Liver (tissue), 9 donors: Measurements from ENCODE around the gene STK39. TPM values are rescaled to one million over a fixed set of nuclear protein-coding genes. Genes with fewer than 3 reads are reported as not detected.

Experiments used
- DNase-seq: peaks from one replicate; pipeline ENCODE4 v3.0.0-alpha.2; 2017; ENCODE audit warnings: low spot score
- H3K27ac ChIP-seq, 2 donors: one replicate each; pipeline ENCODE4 v1.7.0; 2013; ENCODE audit warnings: inconsistent platforms in 2 of 2, low read length in 2 of 2, control low read depth in 1 of 2, low read depth in 1 of 2, mild to moderate bottlenecking in 1 of 2
- H3K27me3 ChIP-seq, 4 donors: one replicate each; pipeline versions ENCODE4 v1.6.1 to v1.7.0; 2013; ENCODE audit warnings: low read length in 3 of 4, inconsistent platforms in 1 of 4, mild to moderate bottlenecking in 1 of 4, moderate library complexity in 1 of 4; ENCODE audit not compliant: control insufficient read depth in 4 of 4, insufficient read depth in 4 of 4
- H3K36me3 ChIP-seq, 4 donors: one replicate each; pipeline versions ENCODE4 v1.6.1 to v1.7.0; 2013; ENCODE audit warnings: low read length in 3 of 4, mild to moderate bottlenecking in 3 of 4, low read depth in 1 of 4, moderate library complexity in 1 of 4; ENCODE audit not compliant: control insufficient read depth in 4 of 4, insufficient read depth in 3 of 4
- H3K4me1 ChIP-seq, 4 donors: one replicate each; pipeline versions ENCODE4 v1.6.1 to v1.7.0; 2013; ENCODE audit warnings: low read length in 3 of 4, mild to moderate bottlenecking in 3 of 4, moderate library complexity in 1 of 4; ENCODE audit not compliant: control insufficient read depth in 4 of 4, insufficient read depth in 4 of 4
- H3K4me3 ChIP-seq, 3 donors: one replicate each; pipeline versions ENCODE4 v1.6.1 to v1.7.0; 2013; ENCODE audit warnings: low read length in 3 of 3, control low read depth in 1 of 3, low read depth in 1 of 3, mild to moderate bottlenecking in 1 of 3
- H3K9ac ChIP-seq, 2 donors: one replicate each; pipeline ENCODE4 v1.7.0; 2013; ENCODE audit warnings: low read length in 2 of 2, mild to moderate bottlenecking in 2 of 2, moderate library complexity in 2 of 2, control low read depth in 1 of 2, low read depth in 1 of 2
- H3K9me3 ChIP-seq, 4 donors: one replicate each; pipeline versions ENCODE4 v1.6.1 to v1.7.0; 2013; ENCODE audit warnings: low read length in 3 of 4; ENCODE audit not compliant: control insufficient read depth in 4 of 4
- ATF3 ChIP-seq: IDR thresholded peaks from 2 replicates; pipeline ENCODE4 v1.6.1; 2016; ENCODE audit warnings: antibody characterized with exemption
- EGR1 ChIP-seq, 2 donors: IDR thresholded peaks; 2 replicates each; pipeline ENCODE4 v1.6.1; 2016 to 2018; ENCODE audit warnings: antibody characterized with exemption in 2 of 2, low read depth in 2 of 2
- FOXA2 ChIP-seq: IDR thresholded peaks from 2 replicates; pipeline ENCODE4 v1.6.1; 2016; ENCODE audit warnings: antibody characterized with exemption
- GABPA ChIP-seq, 2 donors: IDR thresholded peaks in 1 of 2; conservative IDR thresholded peaks in 1 of 2; 2 replicates each; pipeline ENCODE4 v1.6.1; 2016; ENCODE audit warnings: antibody characterized with exemption in 2 of 2, mild to moderate bottlenecking in 1 of 2, moderate library complexity in 1 of 2
- HNF4A ChIP-seq, 2 donors: conservative IDR thresholded peaks; 2 replicates each; pipeline ENCODE4 v1.6.1; 2016; ENCODE audit warnings: antibody characterized with exemption in 2 of 2, mild to moderate bottlenecking in 2 of 2
- JUND ChIP-seq, 2 donors: IDR thresholded peaks; 2 replicates each; pipeline ENCODE4 v1.6.1; 2016; ENCODE audit warnings: antibody characterized with exemption in 2 of 2
- MAX ChIP-seq: IDR thresholded peaks from 2 replicates; pipeline ENCODE4 v1.6.1; 2016; ENCODE audit warnings: antibody characterized with exemption
- RAD21 ChIP-seq, 2 donors: IDR thresholded peaks; 2 replicates each; pipeline ENCODE4 v1.6.1; 2016; ENCODE audit warnings: antibody characterized with exemption in 2 of 2, mild to moderate bottlenecking in 2 of 2
- TAF1 ChIP-seq: conservative IDR thresholded peaks from 2 replicates; pipeline ENCODE4 v1.6.1; 2016; ENCODE audit warnings: antibody characterized with exemption, mild to moderate bottlenecking
- WGBS: extraction: QIAGEN DNeasy Blood & Tissue Kit; methylation state at CpG from one replicate; pipeline ENCODE4 v1.1.7; 2013; 5-methylcytosine and 5-hydroxymethylcytosine counted together
- polyA plus RNA-seq, 2 donors: library from polyadenylated mRNA; stranded (reverse) in 1 of 2; unstranded in 1 of 2; fragments of 200-250 nt in 1 of 2; fragments of >200 nt in 1 of 2; fragmentation: Nextera tagmentation in 1 of 2; extraction: Ambion mirVana in 1 of 2; gene quantifications; one replicate each; pipeline versions ENCODE4 v1.2.1 to v1.2.3, GENCODE V29; 2013 to 2015
- total RNA-seq, 2 donors: library from RNA; depleted of rRNA; stranded (reverse); fragments of >200 nt; gene quantifications; one replicate each; pipeline ENCODE4 v1.2.3, GENCODE V29; 2014
- TF ChIP-seq, protein P1 (sequence below): IDR thresholded peaks from 2 replicates; pipeline ENCODE4 v1.6.1; 2016; ENCODE audit warnings: antibody characterized with exemption
- TF ChIP-seq, protein P2 (sequence below): fragments of 150-350 bp; IDR thresholded peaks from 2 replicates; pipeline ENCODE4 v1.5.1; 2017; ENCODE audit warnings: improper control_type of control experiment, low read depth, low read length; ENCODE audit not compliant: missing input control
- donor health status: healthy.
- donor health status: healthy.
- donor health status: healthy.
- donor health status: healthy.
- donor health status: healthy.

Gene STK39
- total and polyA plus RNA-seq, 4 donors, result 0.29 to 1.8 (median 0.73) TPM

DNA sequence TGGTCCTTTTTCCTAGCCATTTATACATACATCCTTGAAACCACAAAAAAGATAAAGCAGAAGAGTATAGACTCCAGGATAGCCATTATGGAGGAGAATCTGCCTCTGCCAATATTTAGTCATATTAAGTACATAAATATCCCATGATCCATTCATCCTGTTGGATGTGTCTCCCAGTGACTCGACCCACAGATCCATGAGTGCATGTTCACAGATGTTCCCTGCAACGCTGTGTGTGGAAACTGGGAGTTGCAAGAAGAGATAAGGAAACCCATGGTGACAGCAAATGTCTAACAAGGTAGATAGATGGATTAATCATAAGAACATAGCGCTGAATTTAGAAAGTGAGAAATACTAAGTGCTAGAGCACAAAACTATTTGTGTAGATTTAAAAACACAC lies 34.5 kb downstream of the STK39 start:
- Histone ChIP-seq H3K9ac (no peak overlapping the region), H3K4me3 (no peak overlapping the region), H3K4me1 (peaks cover 0 to 5% (median 0%) of the 10 kb centered on the region in 4 donors), H3K27ac (no peak overlapping the region), H3K9me3 (no peaks in the 10 kb centered on the region), H3K36me3 (no peaks in the 10 kb centered on the region), H3K27me3 (no peaks in the 10 kb centered on the region)
- TF ChIP-seq EGR1 (IDR thresholded peaks at IDR 0.05; ENCODE audit: low read depth in 2 of 2) (no peak), MAX (no peak)
- TF ChIP-seq, protein P1, sequence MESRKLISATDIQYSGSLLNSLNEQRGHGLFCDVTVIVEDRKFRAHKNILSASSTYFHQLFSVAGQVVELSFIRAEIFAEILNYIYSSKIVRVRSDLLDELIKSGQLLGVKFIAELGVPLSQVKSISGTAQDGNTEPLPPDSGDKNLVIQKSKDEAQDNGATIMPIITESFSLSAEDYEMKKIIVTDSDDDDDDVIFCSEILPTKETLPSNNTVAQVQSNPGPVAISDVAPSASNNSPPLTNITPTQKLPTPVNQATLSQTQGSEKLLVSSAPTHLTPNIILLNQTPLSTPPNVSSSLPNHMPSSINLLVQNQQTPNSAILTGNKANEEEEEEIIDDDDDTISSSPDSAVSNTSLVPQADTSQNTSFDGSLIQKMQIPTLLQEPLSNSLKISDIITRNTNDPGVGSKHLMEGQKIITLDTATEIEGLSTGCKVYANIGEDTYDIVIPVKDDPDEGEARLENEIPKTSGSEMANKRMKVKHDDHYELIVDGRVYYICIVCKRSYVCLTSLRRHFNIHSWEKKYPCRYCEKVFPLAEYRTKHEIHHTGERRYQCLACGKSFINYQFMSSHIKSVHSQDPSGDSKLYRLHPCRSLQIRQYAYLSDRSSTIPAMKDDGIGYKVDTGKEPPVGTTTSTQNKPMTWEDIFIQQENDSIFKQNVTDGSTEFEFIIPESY, result no peak
- DNase-seq, result no peak
- WGBS, result 89% methylated on average over 3 of the region's 3 CpGs

- no peak overlapping the region for H3K9ac ChIP-seq
- no peak for DNase-seq
- TF ChIP-seq MAX, result no peak
- no peak for TF ChIP-seq GABPA (IDR thresholded peaks at IDR 0.05 in 1 of 2, conservative IDR thresholded peaks at IDR 0.05 in 1 of 2)
- H3K27ac ChIP-seq, result no peak overlapping the region
- no peaks in the 10 kb centered on the region for H3K36me3 ChIP-seq
- H3K4me3 ChIP-seq, result no peak overlapping the region
- no peaks in the 10 kb centered on the region for H3K27me3 ChIP-seq
- 48% methylated on average over 4 of the region's 4 CpGs for whole genome bisulfite sequencing
- no peaks in the 10 kb centered on the region for H3K9me3 ChIP-seq
- peaks cover 0 to 5% (median 0%) of the 10 kb centered on the region in 4 donors for H3K4me1 ChIP-seq
These were observed 35.2 kb downstream of the STK39 start for GRCh38 chr2:168212167-168212566.

DNA sequence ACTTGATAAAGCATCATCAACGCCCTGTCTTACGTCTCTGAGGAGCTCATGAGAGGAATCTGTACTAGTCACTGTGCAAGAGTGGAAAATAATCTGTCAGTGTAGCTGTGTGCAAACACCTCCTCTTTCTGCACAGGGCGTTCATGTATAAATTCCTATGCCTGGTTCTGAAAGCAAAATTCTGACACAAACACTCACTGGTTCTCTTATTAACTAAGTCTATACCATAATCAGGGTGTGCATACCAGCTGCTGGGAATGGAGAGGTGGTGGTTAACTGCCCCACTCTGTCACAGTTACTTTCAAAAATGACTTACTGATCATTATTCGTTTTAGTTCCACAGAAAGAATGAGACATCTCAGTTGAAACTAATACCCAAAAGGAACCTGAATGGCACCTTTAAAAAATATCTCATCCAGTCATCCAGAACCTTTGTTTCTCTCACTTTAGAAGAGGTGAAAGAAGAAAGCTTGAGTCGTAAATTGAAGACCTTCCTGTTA lies 35.7 kb downstream of the STK39 start:
- Histone ChIP-seq H3K9me3 (no peaks in the 10 kb centered on the region), H3K4me1 (peaks cover 0 to 5% (median 0%) of the 10 kb centered on the region in 4 donors), H3K27ac (no peak overlapping the region), H3K4me3 (no peak overlapping the region), H3K36me3 (no peaks in the 10 kb centered on the region), H3K27me3 (no peaks in the 10 kb centered on the region), H3K9ac (no peak overlapping the region)
- WGBS, result 68% methylated on average over 5 of the region's 5 CpGs
- DNase-seq, result no peak
- TF ChIP-seq RAD21 (IDR thresholded peaks at IDR 0.05), result no peak
- TF ChIP-seq, protein P2, sequence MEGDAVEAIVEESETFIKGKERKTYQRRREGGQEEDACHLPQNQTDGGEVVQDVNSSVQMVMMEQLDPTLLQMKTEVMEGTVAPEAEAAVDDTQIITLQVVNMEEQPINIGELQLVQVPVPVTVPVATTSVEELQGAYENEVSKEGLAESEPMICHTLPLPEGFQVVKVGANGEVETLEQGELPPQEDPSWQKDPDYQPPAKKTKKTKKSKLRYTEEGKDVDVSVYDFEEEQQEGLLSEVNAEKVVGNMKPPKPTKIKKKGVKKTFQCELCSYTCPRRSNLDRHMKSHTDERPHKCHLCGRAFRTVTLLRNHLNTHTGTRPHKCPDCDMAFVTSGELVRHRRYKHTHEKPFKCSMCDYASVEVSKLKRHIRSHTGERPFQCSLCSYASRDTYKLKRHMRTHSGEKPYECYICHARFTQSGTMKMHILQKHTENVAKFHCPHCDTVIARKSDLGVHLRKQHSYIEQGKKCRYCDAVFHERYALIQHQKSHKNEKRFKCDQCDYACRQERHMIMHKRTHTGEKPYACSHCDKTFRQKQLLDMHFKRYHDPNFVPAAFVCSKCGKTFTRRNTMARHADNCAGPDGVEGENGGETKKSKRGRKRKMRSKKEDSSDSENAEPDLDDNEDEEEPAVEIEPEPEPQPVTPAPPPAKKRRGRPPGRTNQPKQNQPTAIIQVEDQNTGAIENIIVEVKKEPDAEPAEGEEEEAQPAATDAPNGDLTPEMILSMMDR, result no peak
- TF ChIP-seq, protein P1, result no peak
- no peak for TF ChIP-seq MAX
- no peak for TF ChIP-seq EGR1 (IDR thresholded peaks at IDR 0.05; ENCODE audit: low read depth in 2 of 2)
- TF ChIP-seq FOXA2, result no peak
- no peak for TF ChIP-seq JUND (IDR thresholded peaks at IDR 0.05)
- no peak for TF ChIP-seq GABPA (IDR thresholded peaks at IDR 0.05 in 1 of 2, conservative IDR thresholded peaks at IDR 0.05 in 1 of 2)
- no peak for TF ChIP-seq HNF4A (conservative IDR thresholded peaks at IDR 0.05)
- no peak for TF ChIP-seq TAF1
- no peak for TF ChIP-seq ATF3
